LNCAP (cell line): ENCODE measurements around the gene CAPZA1.

Source experiments
- TF ChIP-seq, protein P1 (sequence below): fragments of 450-650 bp; IDR thresholded peaks from 2 replicates; pipeline ENCODE4 v1.5.1; 2017; ENCODE audit warnings: mild to moderate bottlenecking

The CAPZA1 gene

DNA sequence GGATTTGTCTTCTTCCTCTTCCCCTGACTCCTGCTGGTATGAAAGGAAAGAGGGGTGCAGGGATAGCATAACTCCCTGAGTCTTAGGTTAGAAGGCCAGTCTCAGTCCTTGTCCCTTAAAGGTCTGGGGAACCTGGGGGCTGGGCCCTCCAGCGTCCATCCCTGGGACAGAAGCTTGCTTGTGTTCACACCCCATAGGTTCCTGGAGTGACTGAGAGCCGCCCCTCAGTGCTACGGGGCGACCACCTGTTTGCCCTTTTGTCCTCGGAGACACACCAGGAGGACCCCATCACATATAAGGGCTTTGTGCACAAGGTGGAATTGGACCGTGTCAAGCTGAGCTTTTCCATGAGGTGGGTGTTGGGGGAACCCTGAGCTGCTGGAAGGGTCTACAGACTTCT, 74.2 kb downstream of the CAPZA1 start:
- TF ChIP-seq, protein P1, sequence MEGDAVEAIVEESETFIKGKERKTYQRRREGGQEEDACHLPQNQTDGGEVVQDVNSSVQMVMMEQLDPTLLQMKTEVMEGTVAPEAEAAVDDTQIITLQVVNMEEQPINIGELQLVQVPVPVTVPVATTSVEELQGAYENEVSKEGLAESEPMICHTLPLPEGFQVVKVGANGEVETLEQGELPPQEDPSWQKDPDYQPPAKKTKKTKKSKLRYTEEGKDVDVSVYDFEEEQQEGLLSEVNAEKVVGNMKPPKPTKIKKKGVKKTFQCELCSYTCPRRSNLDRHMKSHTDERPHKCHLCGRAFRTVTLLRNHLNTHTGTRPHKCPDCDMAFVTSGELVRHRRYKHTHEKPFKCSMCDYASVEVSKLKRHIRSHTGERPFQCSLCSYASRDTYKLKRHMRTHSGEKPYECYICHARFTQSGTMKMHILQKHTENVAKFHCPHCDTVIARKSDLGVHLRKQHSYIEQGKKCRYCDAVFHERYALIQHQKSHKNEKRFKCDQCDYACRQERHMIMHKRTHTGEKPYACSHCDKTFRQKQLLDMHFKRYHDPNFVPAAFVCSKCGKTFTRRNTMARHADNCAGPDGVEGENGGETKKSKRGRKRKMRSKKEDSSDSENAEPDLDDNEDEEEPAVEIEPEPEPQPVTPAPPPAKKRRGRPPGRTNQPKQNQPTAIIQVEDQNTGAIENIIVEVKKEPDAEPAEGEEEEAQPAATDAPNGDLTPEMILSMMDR: no peak

DNA sequence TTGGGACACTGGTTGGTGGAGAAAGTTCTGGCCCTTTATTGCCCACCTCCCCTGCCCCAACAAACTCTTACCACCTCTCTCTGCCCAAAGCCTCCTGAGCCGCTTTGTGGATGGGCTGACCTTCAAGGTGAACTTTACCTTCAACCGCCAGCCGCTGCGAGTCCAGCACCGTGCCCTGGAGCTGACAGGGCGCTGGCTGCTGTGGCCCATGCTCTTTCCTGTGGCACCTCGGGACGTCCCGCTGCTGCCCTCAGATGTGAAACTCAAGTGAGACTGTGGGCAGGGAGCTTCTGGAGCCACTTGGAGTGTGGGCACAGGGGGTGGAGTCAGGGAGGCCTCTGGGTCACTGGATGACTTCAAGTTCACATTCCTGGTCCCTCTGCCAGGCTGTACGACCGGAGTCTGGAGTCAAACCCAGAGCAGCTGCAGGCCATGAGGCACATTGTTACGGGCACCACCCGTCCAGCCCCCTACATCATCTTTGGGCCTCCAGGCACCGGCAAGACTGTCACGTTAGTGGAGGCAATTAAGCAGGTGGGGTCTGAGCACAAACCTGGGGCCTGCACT, 74.8 kb downstream of the CAPZA1 start:
- TF ChIP-seq, protein P1: no peak

DNA sequence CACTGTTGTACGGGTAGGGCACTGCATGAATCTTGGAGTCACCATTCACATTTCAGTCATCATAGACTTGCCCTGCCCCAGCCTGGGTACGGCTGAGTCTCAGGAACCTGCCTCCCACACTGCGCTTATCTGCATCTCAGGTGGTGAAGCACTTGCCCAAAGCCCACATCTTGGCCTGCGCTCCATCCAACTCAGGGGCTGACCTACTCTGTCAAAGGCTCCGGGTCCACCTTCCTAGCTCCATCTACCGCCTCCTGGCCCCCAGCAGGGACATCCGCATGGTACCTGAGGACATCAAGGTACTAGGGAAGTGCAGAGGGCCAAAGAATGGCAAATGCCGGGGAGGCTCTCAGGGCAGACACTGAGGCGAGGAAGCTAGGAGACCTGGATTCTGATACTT, 75.6 kb downstream of the CAPZA1 start:
- TF ChIP-seq, protein P1: no peak

DNA sequence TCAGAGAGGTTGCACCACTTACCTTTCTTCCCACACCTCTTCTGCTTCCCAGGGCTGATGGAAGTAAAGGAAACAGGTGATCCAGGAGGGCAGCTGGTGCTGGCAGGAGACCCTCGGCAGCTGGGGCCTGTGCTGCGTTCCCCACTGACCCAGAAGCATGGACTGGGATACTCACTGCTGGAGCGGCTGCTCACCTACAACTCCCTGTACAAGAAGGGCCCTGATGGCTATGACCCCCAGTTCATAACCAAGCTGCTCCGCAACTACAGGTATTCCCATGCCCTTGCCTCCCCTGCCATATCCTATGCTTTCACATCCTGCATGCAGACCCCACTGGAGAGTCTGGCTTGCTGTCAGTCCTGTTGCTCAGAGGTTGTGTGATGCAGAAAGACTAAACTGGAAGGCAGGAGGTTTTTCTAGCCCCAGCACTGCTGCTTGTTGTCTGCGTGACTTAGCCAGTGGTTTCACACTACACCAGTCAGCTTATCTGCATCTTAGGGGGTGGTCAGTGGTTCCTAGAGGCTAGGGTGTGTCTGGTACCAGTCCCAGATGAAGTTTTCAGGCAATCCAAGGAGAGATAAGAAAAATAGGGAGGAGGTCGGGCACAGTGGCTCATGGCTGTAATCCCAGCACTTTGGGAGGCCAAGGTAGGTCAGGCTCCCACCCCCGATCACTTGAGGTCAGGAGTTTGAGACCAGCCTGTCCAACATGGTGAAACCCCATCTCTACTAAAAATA, 77.1 kb downstream of the CAPZA1 start:
- TF ChIP-seq, protein P1: no peak

DNA sequence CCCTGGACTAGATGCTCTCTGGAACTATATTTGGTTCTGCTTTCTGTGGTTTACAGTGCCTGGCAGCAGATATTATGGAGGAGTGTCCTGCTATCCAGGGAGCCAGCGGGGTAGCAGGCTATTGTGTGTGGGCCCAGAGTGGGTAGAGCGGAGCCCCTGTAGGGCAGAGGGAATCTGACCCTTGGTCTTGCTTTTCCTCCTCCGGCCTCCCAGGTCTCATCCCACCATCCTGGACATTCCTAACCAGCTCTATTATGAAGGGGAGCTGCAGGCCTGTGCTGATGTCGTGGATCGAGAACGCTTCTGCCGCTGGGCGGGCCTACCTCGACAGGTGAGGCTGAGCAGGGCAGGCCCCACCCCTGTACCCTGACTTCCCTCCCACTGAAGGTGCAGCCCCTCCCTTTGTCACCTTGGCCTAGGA, 78.2 kb downstream of the CAPZA1 start:
- TF ChIP-seq, protein P1: no peak

DNA sequence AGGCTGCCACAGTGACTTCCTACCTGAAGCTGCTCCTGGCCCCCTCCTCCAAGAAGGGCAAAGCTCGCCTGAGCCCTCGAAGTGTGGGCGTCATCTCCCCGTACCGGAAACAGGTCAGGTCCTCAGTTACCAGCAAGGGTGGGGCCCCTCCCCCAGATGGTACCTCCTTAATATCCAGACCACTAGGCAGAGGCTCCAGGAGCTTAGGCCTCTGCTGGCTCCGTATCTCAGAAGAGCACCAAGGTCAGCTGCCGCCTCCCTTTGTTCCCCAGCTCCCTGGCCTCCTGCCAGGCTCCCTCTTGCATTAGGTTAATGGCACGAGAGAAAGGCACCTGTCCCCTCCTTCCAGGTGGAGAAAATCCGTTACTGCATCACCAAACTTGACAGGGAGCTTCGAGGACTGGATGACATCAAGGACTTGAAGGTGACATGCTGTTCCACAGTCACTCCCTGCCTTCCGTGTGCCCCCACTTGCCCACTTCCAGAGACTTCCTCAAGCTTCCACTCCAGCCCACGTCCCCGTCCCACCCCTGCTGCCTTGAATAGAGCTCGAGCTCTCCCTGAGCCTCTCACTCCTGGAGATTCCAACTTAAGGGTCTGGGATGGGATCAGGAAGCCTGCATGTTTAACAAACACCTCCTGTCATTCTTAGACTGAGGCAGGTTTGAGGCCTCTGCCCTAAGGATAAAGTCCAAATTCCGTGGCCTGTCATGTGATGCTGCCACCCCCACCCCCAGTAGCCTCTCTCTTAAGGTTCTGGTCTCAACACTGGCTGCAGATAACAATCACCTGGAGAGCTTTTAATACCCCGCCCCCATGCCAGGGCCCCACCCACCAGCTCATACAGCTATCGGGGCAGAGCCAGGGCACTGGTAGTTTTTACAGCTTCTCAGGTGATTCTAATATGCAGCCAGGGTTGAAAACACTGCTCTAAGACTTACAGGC, 79.0 kb downstream of the CAPZA1 start:
- TF ChIP-seq, protein P1: no peak

DNA sequence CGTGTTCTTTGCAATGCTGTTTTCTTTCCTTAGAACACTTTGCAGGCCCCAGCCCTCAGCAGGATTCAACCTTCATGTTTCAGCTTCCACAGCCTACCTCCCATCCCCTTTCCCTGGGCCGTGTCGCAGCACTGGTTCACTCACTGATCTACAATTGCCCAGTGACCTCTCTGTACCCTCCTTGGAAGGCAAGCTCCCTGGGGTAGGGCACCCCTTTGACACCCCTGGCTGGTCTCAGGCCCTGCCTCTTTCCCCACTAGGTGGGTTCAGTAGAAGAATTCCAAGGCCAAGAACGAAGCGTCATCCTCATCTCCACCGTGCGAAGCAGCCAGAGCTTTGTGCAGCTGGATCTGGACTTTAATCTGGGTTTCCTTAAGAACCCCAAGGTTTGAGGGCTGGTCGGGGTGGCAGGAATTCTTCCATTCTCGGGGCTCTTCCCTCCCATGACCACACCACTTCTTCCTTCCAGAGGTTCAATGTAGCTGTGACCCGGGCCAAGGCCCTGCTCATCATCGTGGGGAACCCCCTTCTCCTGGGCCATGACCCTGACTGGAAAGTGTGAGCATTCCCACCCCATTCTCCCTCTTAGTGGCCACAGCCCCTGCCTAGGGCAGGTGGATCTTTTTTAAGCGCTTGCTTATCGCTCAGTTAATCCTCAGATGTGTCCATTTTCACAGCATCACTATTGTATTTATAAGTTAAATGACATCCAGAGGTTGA, 80.0 kb downstream of the CAPZA1 start:
- TF ChIP-seq, protein P1: no peak
